ENCODE data around the gene RPGRIP1L. TPM values are rescaled to one million over a fixed set of nuclear protein-coding genes. Genes with fewer than 3 reads are reported as not detected.
A peak's percentile ranks its signal among the peaks of the same experiment; 100 is the strongest.

RPGRIP1L gene
- total RNA-seq, 1 donor from 2014 or later, result 12.0 TPM

GRCh38 chr16:53556521-53556920, 147.1 kb downstream of the RPGRIP1L start:
- Mint-ChIP-seq H3K27ac (ENCODE audit: unreplicated experiment) (no peak overlapping the region), H3K4me3 (ENCODE audit: unreplicated experiment) (no peak overlapping the region), H3K9me3 (ENCODE audit: unreplicated experiment) (no peaks in the 10 kb centered on the region), H3K27me3 (ENCODE audit: unreplicated experiment) (peaks cover 18% of the 10 kb centered on the region), H3K4me1 (ENCODE audit: unreplicated experiment) (peaks cover 2% of the 10 kb centered on the region), H3K36me3 (ENCODE audit: unreplicated experiment) (no peaks in the 10 kb centered on the region)
- TF ChIP-seq CTCF (IDR thresholded peaks at IDR 0.05), result no peak
- DNase-seq (ENCODE audit: extremely low spot score, unreplicated experiment), result no peak

- H3K4me3 Mint-ChIP-seq (ENCODE audit: unreplicated experiment), result no peak overlapping the region
Measured at GRCh38 chr16:53549970-53550690, 153.5 kb downstream of the RPGRIP1L start.

More at GRCh38 chr16:53549970-53550690, 153.5 kb downstream of the RPGRIP1L start:
- Mint-ChIP-seq H3K36me3 (ENCODE audit: unreplicated experiment) (no peaks in the 10 kb centered on the region), H3K4me1 (ENCODE audit: unreplicated experiment) (peaks cover 9% of the 10 kb centered on the region), H3K27me3 (ENCODE audit: unreplicated experiment) (peaks cover 55% of the 10 kb centered on the region), H3K27ac (ENCODE audit: unreplicated experiment) (peak overlapping the region; percentile 62), H3K9me3 (ENCODE audit: unreplicated experiment) (no peaks in the 10 kb centered on the region)
- no peak for DNase-seq (ENCODE audit: extremely low spot score, unreplicated experiment)
- TF ChIP-seq CTCF (IDR thresholded peaks at IDR 0.05), result peak; percentile 85

Other genes with a start within 250 kb of the RPGRIP1L start
- 27.3 and 29.2 TPM in 2 replicates for gene AKTIP, start 200.7 kb downstream of the RPGRIP1L start, total RNA-seq
- 108 and 114 TPM in 2 replicates for gene FTO, start 297 bp upstream of the RPGRIP1L start, total RNA-seq